ENCODE data around the gene XPR1.

The XPR1 gene

DNA sequence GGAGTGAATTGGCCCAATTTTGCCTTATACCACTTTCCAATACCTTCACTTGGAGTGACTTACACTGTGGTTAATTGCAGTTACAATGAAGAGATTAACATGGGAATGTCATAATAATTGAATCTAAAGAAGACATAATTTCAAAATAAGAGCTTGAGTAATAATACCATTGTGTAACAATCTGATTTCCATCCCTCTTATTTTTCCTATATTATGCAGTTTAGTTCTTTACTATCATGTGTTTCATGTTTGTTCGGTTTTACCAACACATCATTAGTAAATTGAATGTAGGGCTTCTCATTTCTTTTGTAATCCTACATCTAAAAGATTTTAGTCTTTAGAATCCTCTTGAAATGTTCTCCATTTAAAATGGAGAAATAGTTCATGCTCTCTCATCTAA lies 19.2 kb upstream of the XPR1 start:
- Histone ChIP-seq H3K9me3 (ENCODE audit: control insufficient read depth, low read length) (no peaks in the 10 kb centered on the region), H3K36me3 (ENCODE audit: control insufficient read depth, insufficient read depth, low read length) (no peaks in the 10 kb centered on the region), H3K4me3 (ENCODE audit: insufficient read depth, low read depth, low read length) (no peak overlapping the region), H3K27me3 (ENCODE audit: control insufficient read depth, insufficient read depth, low read length, poor library complexity, severe bottlenecking) (no peaks in the 10 kb centered on the region), H3K4me1 (ENCODE audit: control insufficient read depth, insufficient read depth, low read length) (peaks cover 16% of the 10 kb centered on the region), H3K27ac (ENCODE audit: insufficient read depth, low read depth, low read length, poor library complexity, severe bottlenecking) (no peak overlapping the region)
- WGBS, 2 experiments: no CpG with 5 or more reads among the region's 1 CpG

DNA sequence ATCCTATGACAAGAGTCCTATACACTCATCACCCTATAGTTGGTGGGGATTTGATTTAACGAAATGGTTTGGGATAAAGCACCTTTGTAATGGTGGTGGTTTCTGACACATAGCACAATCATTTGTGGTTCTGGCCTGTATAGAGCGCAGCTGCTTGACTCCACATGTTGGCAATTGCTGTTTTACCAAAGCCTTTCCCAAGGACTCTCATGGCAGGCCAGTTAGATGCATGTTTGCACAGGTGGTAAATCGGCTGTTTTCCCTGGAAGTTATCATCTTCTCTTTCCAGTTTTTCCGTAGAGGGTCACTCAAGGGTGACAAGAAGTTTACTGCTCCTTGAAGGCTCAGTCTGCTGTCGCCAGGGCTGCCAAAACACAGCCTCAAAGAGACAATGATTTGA lies 17.1 kb upstream of the XPR1 start:
- WGBS, 2 experiments: 90 to 94% methylated on average over 5 of the region's 5 CpGs
- no peaks in the 10 kb centered on the region for H3K9me3 ChIP-seq (ENCODE audit: control insufficient read depth, low read length)

DNA sequence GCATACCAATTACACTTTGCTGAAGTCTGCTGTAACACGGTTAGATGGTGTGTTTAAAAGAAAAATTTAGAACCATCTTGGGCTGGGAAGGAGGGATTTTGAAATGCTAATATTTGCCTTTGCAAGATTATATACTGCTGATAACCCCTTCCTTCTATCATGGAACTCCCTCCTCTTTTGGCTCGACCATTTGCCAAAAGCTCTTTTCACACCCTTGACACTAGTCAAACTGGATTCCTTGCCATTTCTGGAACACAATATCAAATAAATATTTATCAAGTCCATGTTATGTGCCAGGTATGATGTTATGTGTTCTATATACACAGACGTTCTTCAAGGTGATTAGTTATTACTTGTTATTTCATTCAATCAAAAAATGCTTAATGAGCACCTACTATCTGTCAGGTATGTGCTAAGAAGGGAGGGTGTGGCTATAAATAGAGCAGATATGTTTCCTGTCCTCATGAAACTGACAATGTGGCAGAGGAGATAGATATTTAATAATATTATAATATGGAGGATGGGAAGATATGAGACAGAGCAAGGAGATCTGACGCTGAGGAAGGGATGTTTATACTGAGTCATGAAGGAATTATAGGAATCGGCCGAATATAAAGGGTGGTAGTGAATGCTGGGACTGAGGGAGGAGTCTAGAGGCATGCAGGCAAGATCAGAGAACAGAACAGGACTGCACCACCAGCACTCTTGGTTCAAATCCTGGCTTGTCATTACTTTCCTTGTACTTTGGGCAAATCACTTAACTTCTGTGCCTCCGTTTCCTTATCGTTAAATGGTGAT lies 16.1 kb upstream of the XPR1 start:
- Histone ChIP-seq H3K27me3 (ENCODE audit: control insufficient read depth, insufficient read depth, low read length, poor library complexity, severe bottlenecking) (no peaks in the 10 kb centered on the region), H3K4me1 (ENCODE audit: control insufficient read depth, insufficient read depth, low read length) (peaks cover 10% of the 10 kb centered on the region), H3K27ac (ENCODE audit: insufficient read depth, low read depth, low read length, poor library complexity, severe bottlenecking) (no peak overlapping the region), H3K4me3 (ENCODE audit: insufficient read depth, low read depth, low read length) (no peak overlapping the region), H3K36me3 (ENCODE audit: control insufficient read depth, insufficient read depth, low read length) (no peaks in the 10 kb centered on the region), H3K9me3 (ENCODE audit: control insufficient read depth, low read length) (no peaks in the 10 kb centered on the region)
- 95 to 97% methylated on average over 6 to 7 of the region's 8 CpGs for WGBS, 2 experiments

More for the DNA sequence above, 17.1 kb upstream of the XPR1 start:
- Histone ChIP-seq H3K27me3 (ENCODE audit: control insufficient read depth, insufficient read depth, low read length, poor library complexity, severe bottlenecking) (no peaks in the 10 kb centered on the region), H3K4me3 (ENCODE audit: insufficient read depth, low read depth, low read length) (no peak overlapping the region), H3K36me3 (ENCODE audit: control insufficient read depth, insufficient read depth, low read length) (no peaks in the 10 kb centered on the region), H3K4me1 (ENCODE audit: control insufficient read depth, insufficient read depth, low read length) (peaks cover 16% of the 10 kb centered on the region), H3K27ac (ENCODE audit: insufficient read depth, low read depth, low read length, poor library complexity, severe bottlenecking) (no peak overlapping the region)

DNA sequence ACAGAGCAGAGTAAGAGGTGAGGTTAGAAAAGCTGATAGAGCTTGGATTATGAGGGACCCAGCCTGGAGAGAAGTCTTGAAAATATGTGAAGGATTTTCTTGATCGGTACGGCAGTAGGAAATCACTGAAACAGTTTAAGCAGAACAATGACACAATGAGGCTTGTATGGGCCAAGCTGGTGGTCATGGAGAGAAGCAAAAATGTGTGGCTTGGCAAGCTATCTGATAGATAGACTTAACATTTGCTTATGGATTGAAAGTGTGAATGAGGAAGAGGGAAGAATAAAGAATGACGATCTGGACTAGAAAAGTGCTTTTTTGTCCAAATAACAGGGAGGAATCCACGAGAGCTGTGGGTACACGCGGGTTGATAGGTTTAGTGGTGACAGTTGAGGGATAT lies 15.4 kb upstream of the XPR1 start:
- 87% methylated on average over 6 of the region's 6 CpGs for WGBS, 2 experiments
- no peaks in the 10 kb centered on the region for H3K27me3 ChIP-seq (ENCODE audit: control insufficient read depth, insufficient read depth, low read length, poor library complexity, severe bottlenecking)

DNA sequence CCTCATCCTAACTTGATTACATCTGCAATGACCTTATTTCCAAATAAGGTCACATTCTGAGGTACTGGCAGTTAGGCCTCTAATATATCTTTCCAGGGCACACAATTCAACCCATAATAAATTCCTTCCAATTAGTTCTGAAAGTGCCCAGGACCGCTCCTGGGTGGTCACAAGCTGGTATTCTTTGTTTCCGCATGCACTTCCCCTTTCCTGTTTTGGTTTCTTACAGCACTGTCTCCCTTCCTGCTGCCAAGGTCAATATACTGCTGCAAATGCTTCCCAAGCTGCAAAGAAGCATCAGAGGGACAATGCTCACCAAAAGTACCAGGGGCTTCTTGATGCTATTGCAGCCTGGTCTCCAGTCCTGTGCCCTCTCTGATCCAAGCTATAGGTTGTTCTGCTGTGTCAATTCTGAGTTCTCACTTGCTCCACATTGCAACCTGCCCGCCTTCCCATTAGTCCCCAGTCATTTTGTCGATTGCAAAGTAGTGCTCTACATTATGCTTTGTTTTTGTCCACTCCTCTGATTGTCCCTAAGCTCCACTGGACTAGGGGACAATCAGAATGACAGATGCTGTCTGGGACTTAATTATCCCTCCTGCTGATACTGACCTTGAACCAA lies 13.9 kb upstream of the XPR1 start:
- no peaks in the 10 kb centered on the region for H3K4me1 ChIP-seq (ENCODE audit: control insufficient read depth, insufficient read depth, low read length)
- no peak overlapping the region for H3K27ac ChIP-seq (ENCODE audit: insufficient read depth, low read depth, low read length, poor library complexity, severe bottlenecking)
- WGBS, 2 experiments: 94 to 96% methylated on average over 4 of the region's 4 CpGs
- no peaks in the 10 kb centered on the region for H3K9me3 ChIP-seq (ENCODE audit: control insufficient read depth, low read length)
- H3K36me3 ChIP-seq (ENCODE audit: control insufficient read depth, insufficient read depth, low read length): no peaks in the 10 kb centered on the region
- no peak overlapping the region for H3K4me3 ChIP-seq (ENCODE audit: insufficient read depth, low read depth, low read length)
- H3K27me3 ChIP-seq (ENCODE audit: control insufficient read depth, insufficient read depth, low read length, poor library complexity, severe bottlenecking): no peaks in the 10 kb centered on the region

More for the DNA sequence above, 15.4 kb upstream of the XPR1 start:
- no peak overlapping the region for H3K27ac ChIP-seq (ENCODE audit: insufficient read depth, low read depth, low read length, poor library complexity, severe bottlenecking)
- no peaks in the 10 kb centered on the region for H3K36me3 ChIP-seq (ENCODE audit: control insufficient read depth, insufficient read depth, low read length)
- no peak overlapping the region for H3K4me3 ChIP-seq (ENCODE audit: insufficient read depth, low read depth, low read length)
- no peaks in the 10 kb centered on the region for H3K9me3 ChIP-seq (ENCODE audit: control insufficient read depth, low read length)
- H3K4me1 ChIP-seq (ENCODE audit: control insufficient read depth, insufficient read depth, low read length): peaks cover 3% of the 10 kb centered on the region

DNA sequence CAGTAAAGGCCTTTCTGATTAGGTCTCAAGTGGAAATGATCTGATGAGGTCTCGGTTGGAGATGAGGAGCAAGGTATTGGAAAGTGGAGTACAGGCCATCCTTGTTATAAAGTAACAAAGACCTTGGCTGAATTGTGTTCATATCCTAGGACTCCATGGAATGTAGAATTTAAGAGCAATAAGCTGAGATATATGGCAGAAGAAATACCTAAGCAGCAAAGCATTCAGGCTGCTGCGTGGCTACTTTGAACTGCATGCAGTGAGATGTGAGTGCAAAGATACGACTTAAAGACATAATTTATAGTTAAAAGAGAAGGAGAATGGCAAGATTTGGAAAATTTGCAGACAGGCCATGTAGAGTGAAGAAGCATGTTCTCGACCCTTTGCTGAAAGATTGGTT lies 11.2 kb upstream of the XPR1 start:
- Histone ChIP-seq H3K9me3 (ENCODE audit: control insufficient read depth, low read length) (no peaks in the 10 kb centered on the region), H3K36me3 (ENCODE audit: control insufficient read depth, insufficient read depth, low read length) (no peaks in the 10 kb centered on the region), H3K27ac (ENCODE audit: insufficient read depth, low read depth, low read length, poor library complexity, severe bottlenecking) (no peak overlapping the region), H3K27me3 (ENCODE audit: control insufficient read depth, insufficient read depth, low read length, poor library complexity, severe bottlenecking) (no peaks in the 10 kb centered on the region), H3K4me1 (ENCODE audit: control insufficient read depth, insufficient read depth, low read length) (no peaks in the 10 kb centered on the region), H3K4me3 (ENCODE audit: insufficient read depth, low read depth, low read length) (no peak overlapping the region)
- 93 to 95% methylated on average over 4 of the region's 4 CpGs for WGBS, 2 experiments

DNA sequence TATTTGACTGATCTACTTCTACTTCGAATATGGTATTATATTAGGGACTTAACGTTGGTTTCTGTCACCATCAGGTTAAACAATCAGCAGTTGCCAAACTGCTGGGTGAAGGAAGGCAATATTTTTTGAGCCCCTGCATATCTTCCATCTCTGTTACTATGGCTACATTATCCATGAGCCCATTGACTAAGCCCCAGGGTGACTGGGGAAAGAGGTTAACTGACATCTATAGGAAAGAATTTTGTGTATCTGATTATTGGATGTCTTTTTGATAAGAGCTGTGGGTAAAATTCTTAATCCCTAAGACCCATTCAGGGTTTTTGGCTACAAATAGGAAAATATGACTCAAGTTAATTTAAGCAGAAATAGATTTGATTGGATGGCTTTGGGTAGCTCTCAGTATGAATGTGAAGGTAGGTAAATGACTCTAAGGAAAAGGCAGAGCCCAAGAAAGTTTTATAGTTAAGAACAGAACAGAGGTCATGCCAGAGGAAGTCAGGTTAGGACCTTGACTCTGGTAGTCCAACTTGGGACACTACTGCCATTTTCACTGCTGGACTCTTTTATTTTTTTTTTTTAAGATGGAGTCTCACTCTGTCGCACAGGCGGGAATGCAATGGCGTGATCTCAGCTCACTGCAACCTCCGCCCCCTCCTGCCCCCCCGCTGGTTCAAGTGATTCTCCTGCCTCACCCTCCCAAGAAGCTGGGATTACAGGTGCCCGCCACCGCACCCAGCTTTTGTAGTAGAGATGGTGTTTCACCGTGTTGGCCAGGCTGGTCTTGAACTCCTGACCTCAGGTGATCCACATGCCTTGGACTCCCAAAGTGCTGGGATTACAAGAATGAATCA lies 8.9 kb upstream of the XPR1 start:
- H3K9me3 ChIP-seq (ENCODE audit: control insufficient read depth, low read length): no peaks in the 10 kb centered on the region
- H3K27me3 ChIP-seq (ENCODE audit: control insufficient read depth, insufficient read depth, low read length, poor library complexity, severe bottlenecking): no peaks in the 10 kb centered on the region
- H3K4me1 ChIP-seq (ENCODE audit: control insufficient read depth, insufficient read depth, low read length): no peaks in the 10 kb centered on the region
- WGBS, 2 experiments: 91 to 92% methylated on average over 10 of the region's 10 CpGs
- H3K27ac ChIP-seq (ENCODE audit: insufficient read depth, low read depth, low read length, poor library complexity, severe bottlenecking): no peak overlapping the region
- H3K36me3 ChIP-seq (ENCODE audit: control insufficient read depth, insufficient read depth, low read length): no peaks in the 10 kb centered on the region
- no peak overlapping the region for H3K4me3 ChIP-seq (ENCODE audit: insufficient read depth, low read depth, low read length)

DNA sequence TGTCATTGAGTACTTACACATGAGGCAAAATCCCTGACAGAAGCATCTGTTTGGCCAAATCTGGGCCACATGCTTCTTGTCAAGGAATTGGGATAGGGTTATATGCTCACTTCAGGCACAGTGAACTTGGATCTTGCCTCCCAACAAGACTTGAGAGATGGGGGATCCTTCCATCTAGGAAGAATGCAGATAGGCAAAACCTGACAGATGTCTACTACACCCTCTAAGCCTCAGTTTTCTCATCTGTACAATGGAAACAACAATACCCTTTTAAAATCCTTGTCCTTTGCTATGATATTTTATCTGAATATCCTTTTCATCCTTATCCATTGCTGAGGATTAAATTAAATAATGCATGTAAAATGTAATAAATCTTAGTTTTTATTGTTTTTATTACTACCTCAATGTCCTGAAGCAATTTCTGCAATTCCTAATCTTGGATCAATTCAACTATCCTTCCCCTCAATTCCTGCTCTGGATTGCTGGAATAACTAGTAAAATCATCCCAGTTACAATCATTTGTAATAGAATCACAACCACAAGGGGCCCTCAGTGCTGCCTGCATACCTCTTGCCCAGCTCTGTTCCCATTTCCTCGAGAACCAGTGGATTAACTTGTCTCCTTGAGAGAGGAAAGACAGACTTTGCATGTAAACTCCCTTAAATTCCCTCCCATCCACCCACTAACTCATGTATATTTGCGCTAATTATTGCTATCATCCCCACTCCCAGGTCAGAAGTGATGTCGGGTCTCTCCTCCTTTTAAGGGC lies 8.1 kb upstream of the XPR1 start:
- 78 to 83% methylated on average over 3 of the region's 3 CpGs for WGBS, 2 experiments
- Histone ChIP-seq H3K9me3 (ENCODE audit: control insufficient read depth, low read length) (no peaks in the 10 kb centered on the region), H3K4me3 (ENCODE audit: insufficient read depth, low read depth, low read length) (no peak overlapping the region), H3K27me3 (ENCODE audit: control insufficient read depth, insufficient read depth, low read length, poor library complexity, severe bottlenecking) (no peaks in the 10 kb centered on the region), H3K27ac (ENCODE audit: insufficient read depth, low read depth, low read length, poor library complexity, severe bottlenecking) (no peak overlapping the region), H3K36me3 (ENCODE audit: control insufficient read depth, insufficient read depth, low read length) (no peaks in the 10 kb centered on the region), H3K4me1 (ENCODE audit: control insufficient read depth, insufficient read depth, low read length) (no peaks in the 10 kb centered on the region)

DNA sequence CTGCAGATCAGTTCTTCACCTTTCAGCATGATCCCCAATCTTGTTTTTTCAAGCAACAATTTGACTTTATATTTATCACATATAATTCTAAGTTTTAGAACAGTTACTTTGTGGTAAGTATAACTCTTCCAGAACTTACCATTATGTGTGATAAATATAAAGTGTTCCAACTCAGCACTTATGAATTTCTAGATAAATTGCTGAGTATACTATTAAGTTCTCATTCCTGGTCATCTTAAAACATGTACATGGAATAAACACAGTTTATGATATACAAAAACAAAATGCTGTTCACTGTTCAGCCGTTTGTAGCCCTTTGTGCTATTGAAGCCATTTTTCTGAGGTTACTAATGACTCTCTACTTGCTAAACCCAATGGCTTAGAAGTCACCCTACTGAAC lies 5.1 kb upstream of the XPR1 start:
- Histone ChIP-seq H3K9me3 (ENCODE audit: control insufficient read depth, low read length) (no peaks in the 10 kb centered on the region), H3K27ac (ENCODE audit: insufficient read depth, low read depth, low read length, poor library complexity, severe bottlenecking) (no peak overlapping the region), H3K27me3 (ENCODE audit: control insufficient read depth, insufficient read depth, low read length, poor library complexity, severe bottlenecking) (no peaks in the 10 kb centered on the region), H3K4me3 (ENCODE audit: insufficient read depth, low read depth, low read length) (no peak overlapping the region), H3K36me3 (ENCODE audit: control insufficient read depth, insufficient read depth, low read length) (no peaks in the 10 kb centered on the region), H3K4me1 (ENCODE audit: control insufficient read depth, insufficient read depth, low read length) (no peaks in the 10 kb centered on the region)
- WGBS, 2 experiments: 90 to 94% methylated on average over 1 of the region's 1 CpG
